H9 (cell line): Measurements from ENCODE around the gene NDUFV1. TPM values are rescaled to one million over a fixed set of nuclear protein-coding genes. Genes with fewer than 3 reads are reported as not detected.

Source experiments
- DNase-seq: peaks from one replicate; pipeline ENCODE4 v3.0.0-alpha.2; 2017
- H2AFZ ChIP-seq: one replicate; pipeline ENCODE4 v1.6.1; 2013; ENCODE audit warnings: mild to moderate bottlenecking, low read length, control low read depth, moderate library complexity
- H2AK5ac ChIP-seq: 2 replicates; pipeline ENCODE4 v1.6.1; 2013; ENCODE audit warnings: low read length, control low read depth, mixed read lengths; ENCODE audit not compliant: insufficient read length
- H2BK120ac ChIP-seq: one replicate; pipeline ENCODE4 v1.6.1; 2013; ENCODE audit warnings: low read depth, mild to moderate bottlenecking, low read length, control low read depth, inconsistent platforms; ENCODE audit not compliant: poor library complexity, severe bottlenecking
- H2BK12ac ChIP-seq: 2 replicates; pipeline ENCODE4 v1.6.1; 2013; ENCODE audit warnings: low read length, control low read depth, mixed read lengths, low read depth; ENCODE audit not compliant: insufficient read length
- H2BK15ac ChIP-seq: 2 replicates; pipeline ENCODE4 v1.6.1; 2013; ENCODE audit warnings: low read depth, low read length, control low read depth
- H2BK20ac ChIP-seq: one replicate; pipeline ENCODE4 v1.6.1; 2013; ENCODE audit warnings: low read depth, mild to moderate bottlenecking, low read length, control low read depth, inconsistent platforms; ENCODE audit not compliant: poor library complexity, severe bottlenecking
- H2BK5ac ChIP-seq: 2 replicates; pipeline ENCODE4 v1.6.1; 2013; ENCODE audit warnings: low read length, control low read depth, mixed read lengths; ENCODE audit not compliant: insufficient read length
- H3K14ac ChIP-seq: 2 replicates; pipeline ENCODE4 v1.6.1; 2013; ENCODE audit warnings: low read length, control low read depth; ENCODE audit not compliant: insufficient read depth
- H3K18ac ChIP-seq: 2 replicates; pipeline ENCODE4 v1.6.1; 2013; ENCODE audit warnings: low read depth, mild to moderate bottlenecking, mixed read lengths, low read length, control low read depth; ENCODE audit not compliant: insufficient read length
- H3K23ac ChIP-seq: 2 replicates; pipeline ENCODE4 v1.6.1; 2013; ENCODE audit warnings: low read length, control low read depth, mixed read lengths, low read depth; ENCODE audit not compliant: insufficient read length
- H3K23me2 ChIP-seq: 2 replicates; pipeline ENCODE4 v1.6.1; 2013; ENCODE audit warnings: low read depth, mild to moderate bottlenecking, mixed read lengths, low read length, control low read depth; ENCODE audit not compliant: insufficient read length, poor library complexity, severe bottlenecking
- H3K27ac ChIP-seq: 2 replicates; pipeline ENCODE4 v1.5.1; 2013; ENCODE audit warnings: low read length, control low read depth, mixed read lengths, low read depth; ENCODE audit not compliant: insufficient read length
- H3K27me3 ChIP-seq: 2 replicates; pipeline ENCODE4 v1.6.1; 2013; ENCODE audit warnings: low read length, control low read depth, inconsistent platforms; ENCODE audit not compliant: insufficient read depth
- H3K4ac ChIP-seq: 2 replicates; pipeline ENCODE4 v1.6.1; 2013; ENCODE audit warnings: low read depth, mild to moderate bottlenecking, control low read depth, inconsistent platforms, low read length, moderate library complexity
- H3K4me1 ChIP-seq: 2 replicates; pipeline ENCODE4 v1.6.1; 2013; ENCODE audit warnings: low read length, control low read depth, inconsistent platforms; ENCODE audit not compliant: insufficient read depth
- H3K4me2 ChIP-seq: 2 replicates; pipeline ENCODE4 v1.6.1; 2013; ENCODE audit warnings: low read length, control low read depth, mixed read lengths; ENCODE audit not compliant: insufficient read length, insufficient read depth
- H3K56ac ChIP-seq: 2 replicates; pipeline ENCODE4 v1.6.1; 2013; ENCODE audit warnings: low read depth, mild to moderate bottlenecking, mixed read lengths, low read length, control low read depth; ENCODE audit not compliant: insufficient read length
- H3K79me1 ChIP-seq: 2 replicates; pipeline ENCODE4 v1.6.1; 2013; ENCODE audit warnings: low read depth, mild to moderate bottlenecking, moderate library complexity, low read length, control low read depth, inconsistent platforms; ENCODE audit not compliant: insufficient read depth, poor library complexity, severe bottlenecking
- H3K79me2 ChIP-seq: 2 replicates; pipeline ENCODE4 v1.6.1; 2013; ENCODE audit warnings: low read length, control low read depth, inconsistent platforms; ENCODE audit not compliant: insufficient read depth
- H3K9ac ChIP-seq: 2 replicates; pipeline ENCODE4 v1.6.1; 2013; ENCODE audit warnings: low read length, control low read depth, mixed read lengths; ENCODE audit not compliant: insufficient read length; ENCODE audit errors: extremely low read depth
- H3K9me3 ChIP-seq: one replicate; pipeline ENCODE4 v1.6.1; 2013; ENCODE audit warnings: low read depth, low read length, inconsistent platforms; ENCODE audit not compliant: control insufficient read depth
- H3T11ph ChIP-seq: one replicate; pipeline ENCODE4 v1.6.1; 2013; ENCODE audit warnings: mild to moderate bottlenecking, low read length, control low read depth, inconsistent platforms
- H4K20me1 ChIP-seq: one replicate; pipeline ENCODE4 v1.6.1; 2013; ENCODE audit not compliant: control insufficient read depth, insufficient read length, insufficient read depth
- H4K5ac ChIP-seq: 2 replicates; pipeline ENCODE4 v1.6.1; 2013; ENCODE audit warnings: low read depth, mild to moderate bottlenecking, mixed read lengths, low read length, control low read depth; ENCODE audit not compliant: insufficient read length
- H4K8ac ChIP-seq: replicated peaks from 2 replicates; pipeline ENCODE4 v1.6.1; 2013; ENCODE audit warnings: low read length, control low read depth, mixed read lengths, low read depth; ENCODE audit not compliant: insufficient read length
- H4K91ac ChIP-seq: 2 replicates; pipeline ENCODE4 v1.6.1; 2013; ENCODE audit warnings: low read depth, mild to moderate bottlenecking, moderate library complexity, mixed read lengths, low read length, control low read depth; ENCODE audit not compliant: insufficient read length
- H3K27ac Mint-ChIP-seq, 3 experiments: 2 replicates in 2 of 3; 3 replicates in 1 of 3; pipeline ENCODE4 v1.8.0; 2020 to 2021; ENCODE audit warnings: mixed read lengths in 3 of 3, mild to moderate bottlenecking in 1 of 3, moderate library complexity in 1 of 3
- H3K27me3 Mint-ChIP-seq: 2 replicates; pipeline ENCODE4 v1.8.0; 2021; ENCODE audit warnings: low read depth, mild to moderate bottlenecking, moderate library complexity, mixed read lengths
- H3K36me3 Mint-ChIP-seq, 3 experiments: 2 replicates in 2 of 3; 3 replicates in 1 of 3; pipeline ENCODE4 v1.8.0; 2020 to 2021; ENCODE audit warnings: low read depth in 3 of 3, mixed read lengths in 3 of 3; ENCODE audit not compliant: insufficient read depth in 1 of 3
- H3K4me1 Mint-ChIP-seq, 2 experiments: 2 replicates each; pipeline ENCODE4 v1.8.0; 2020; ENCODE audit warnings: mixed read lengths in 2 of 2
- H3K4me3 Mint-ChIP-seq, 2 experiments: 2 replicates in 1 of 2; 3 replicates in 1 of 2; pipeline ENCODE4 v1.8.0; 2020 to 2021; ENCODE audit warnings: mild to moderate bottlenecking in 2 of 2, mixed read lengths in 2 of 2, moderate library complexity in 1 of 2
- H3K9me3 Mint-ChIP-seq, 2 experiments: 2 replicates in 1 of 2; 3 replicates in 1 of 2; pipeline ENCODE4 v1.8.0; 2020; ENCODE audit warnings: mild to moderate bottlenecking in 2 of 2, mixed read lengths in 2 of 2, moderate library complexity in 1 of 2
- CTCF ChIP-seq: fragments of 200-600 bp; sonication (generic); conservative IDR thresholded peaks from 3 replicates; pipeline ENCODE4 v1.8.0; 2021; ENCODE audit warnings: antibody characterized with exemption, mild to moderate bottlenecking
- WGBS: extraction: QIAGEN DNeasy Blood & Tissue Kit; methylation state at CpG from one replicate; pipeline ENCODE4 v1.1.7; 2013; ENCODE audit warnings: missing lambda C conversion rate, low lambda C conversion rate, mixed read lengths; ENCODE audit not compliant: insufficient read length; ENCODE audit errors: extremely low coverage; 5-methylcytosine and 5-hydroxymethylcytosine counted together
- total RNA-seq: library from RNA; stranded (reverse); gene quantifications from 2 replicates; pipeline ENCODE4 v1.2.1, GENCODE V29; 2021

NDUFV1 gene
- total RNA-seq, 1 experiment from 2014 or later = 154 TPM

- Histone ChIP-seq H4K20me1 (no peaks in the 10 kb centered on the region), H3K18ac (peak overlapping the region; percentile 54), H3K79me1 (no peaks in the 10 kb centered on the region), H2AFZ (no peak overlapping the region), H3K27me3 (no peaks in the 10 kb centered on the region), H3K4ac (no peak overlapping the region), H2AK5ac (no peak overlapping the region), H3K56ac (no peak overlapping the region), H3K23ac (no peak overlapping the region), H3K23me2 (no peaks in the 10 kb centered on the region), H2BK5ac (no peak overlapping the region), H2BK12ac (no peak overlapping the region), H3K14ac (no peak overlapping the region; the same call in 1 of the 2 replicates), H3K4me2 (peak overlapping the region; percentile 38), H3K79me2 (no peaks in the 10 kb centered on the region), H4K8ac (no peak overlapping the region), H2BK20ac (no peak overlapping the region), H4K5ac (no peak overlapping the region), H3K9ac (no peak overlapping the region), H2BK120ac (no peak overlapping the region), H3K4me1 (no peaks in the 10 kb centered on the region; the same call in 1 of the 2 replicates), H4K91ac (no peak overlapping the region), H3T11ph (no peak overlapping the region), H3K9me3 (no peaks in the 10 kb centered on the region), H3K27ac (no peak overlapping the region), H2BK15ac (no peak overlapping the region)
- peaks cover 28 to 33% of the 10 kb centered on the region in 2 experiments for H3K4me1 Mint-ChIP-seq
- WGBS = no CpG with 5 or more reads among the region's 16 CpGs
- DNase-seq = no peak
- H3K27me3 Mint-ChIP-seq = peaks cover 27% of the 10 kb centered on the region
- H3K36me3 Mint-ChIP-seq = peaks cover 11 to 17% (median 15%) of the 10 kb centered on the region in 3 experiments
- H3K4me3 Mint-ChIP-seq = peak overlapping the region; percentile 72 to 85
- H3K27ac Mint-ChIP-seq = peak overlapping the region; percentile 67 to 94 (median 88); a peak in 6 of 7 replicates
- TF ChIP-seq CTCF = no peak; the same call in 2 of the 3 replicates
- peaks cover 0 to 3% of the 10 kb centered on the region in 2 experiments; a peak in 2 of 5 replicates for H3K9me3 Mint-ChIP-seq
Measured at GRCh38 chr11:67630943-67631331, 24.2 kb downstream of the NDUFV1 start.
